RPMI8226 (cell line): ENCODE measurements around the gene MAMSTR.
A peak's percentile ranks its signal among the peaks of the same experiment; 100 is the strongest.
"Not testable (repeated sequence)": the region's sequence is repeated elsewhere in the genome, so short reads cannot be mapped to it uniquely, and the experiment has no call there.

Source experiments
- DNase-seq: peaks from one replicate; pipeline ENCODE4 v3.0.0-alpha.2; 2015

MAMSTR gene

GRCh38 chr19:48719263-48720171, at the start of gene MAMSTR:
Gene MAMSTR (minus strand): TSS chr19:48719725. CDS start chr19:48719031, 694 bp downstream.
- no peak for DNase-seq

GRCh38 chr19:48768994-48769713, 49.6 kb upstream of the MAMSTR start:
- DNase-seq = peak; percentile 43

GRCh38 chr19:48768171-48768753, 48.7 kb upstream of the MAMSTR start:
- not testable (repeated sequence) for DNase-seq

GRCh38 chr19:48765816-48766215, 46.3 kb upstream of the MAMSTR start:
- DNase-seq = not testable (repeated sequence)

- no peak for DNase-seq
These were observed 41.1 kb upstream of the MAMSTR start for GRCh38 chr19:48760504-48761205.

GRCh38 chr19:48757741-48758144, 38.2 kb upstream of the MAMSTR start:
- DNase-seq = no peak

GRCh38 chr19:48757089-48757675, 37.7 kb upstream of the MAMSTR start:
- no peak for DNase-seq

- DNase-seq = no peak
These were observed 37.2 kb upstream of the MAMSTR start for GRCh38 chr19:48756686-48757085.

GRCh38 chr19:48756212-48756611, 36.7 kb upstream of the MAMSTR start:
- DNase-seq = no peak

- DNase-seq = no peak
These were observed 36.3 kb upstream of the MAMSTR start for GRCh38 chr19:48755787-48756186.

GRCh38 chr19:48755084-48755641, 35.6 kb upstream of the MAMSTR start, which contains the start of gene FGF21:
Gene FGF21 (plus strand): TSS chr19:48755524. CDS start chr19:48756237, 713 bp downstream.
- DNase-seq = peak; percentile 29

- DNase-seq = peak; percentile 94
These were observed 33.2 kb upstream of the MAMSTR start, which contains the start of gene FUT1 for GRCh38 chr19:48752496-48753365. Gene FUT1 (minus strand): TSS chr19:48752641. CDS start chr19:48751281, 1,360 bp downstream.

GRCh38 chr19:48751845-48752495, 32.4 kb upstream of the MAMSTR start:
- peak; percentile 43 for DNase-seq

- no peak for DNase-seq
These were observed 31.4 kb upstream of the MAMSTR start for GRCh38 chr19:48750771-48751504.

- DNase-seq = no peak
These were observed 30.8 kb upstream of the MAMSTR start for GRCh38 chr19:48750351-48750750.

- DNase-seq = no peak
These were observed 30.2 kb upstream of the MAMSTR start for GRCh38 chr19:48749571-48750198.

- peak; percentile 35 for DNase-seq
These were observed 27.4 kb upstream of the MAMSTR start, which contains the start of gene IZUMO1 for GRCh38 chr19:48746738-48747575. Gene IZUMO1 (minus strand): TSS chr19:48746909. CDS start chr19:48745859, 1,050 bp downstream.

GRCh38 chr19:48746110-48746509, 26.6 kb upstream of the MAMSTR start:
- DNase-seq = no peak
